PFSK-1 (cell line): Measurements from ENCODE around the gene RNF183.

Experiments
- FOXP2 ChIP-seq: optimal IDR thresholded peaks from 2 replicates; pipeline ENCODE3; 2011; ENCODE audit warnings: borderline replicate concordance, control low read depth, inconsistent platforms; ENCODE audit not compliant: insufficient read depth; ENCODE audit errors: extremely low read length, extremely low read depth
- POLR2AphosphoS5 ChIP-seq: IDR thresholded peaks from 2 replicates; pipeline ENCODE4 v1.6.1; 2012; ENCODE audit warnings: low read depth, mild to moderate bottlenecking, control low read depth, low read length, moderate library complexity
- SIN3A ChIP-seq: IDR thresholded peaks from 2 replicates; pipeline ENCODE4 v1.6.1; 2012; ENCODE audit warnings: mild to moderate bottlenecking, low read length, moderate library complexity, borderline replicate concordance; ENCODE audit not compliant: insufficient read depth
- TAF1 ChIP-seq: IDR thresholded peaks from 2 replicates; pipeline ENCODE4 v1.6.1; 2012; ENCODE audit warnings: low read length, control low read depth, borderline replicate concordance; ENCODE audit not compliant: insufficient read depth
- TF ChIP-seq, protein P1 (sequence below), 2 experiments: IDR thresholded peaks; 2 replicates each; pipeline versions ENCODE4 v1.6.1 to v1.8.0; 2011 to 2012; ENCODE audit warnings: low read depth in 2 of 2, low read length in 2 of 2, control low read depth in 1 of 2, inconsistent platforms in 1 of 2, mild to moderate bottlenecking in 1 of 2, moderate library complexity in 1 of 2; ENCODE audit not compliant: insufficient read depth in 1 of 2

RNF183 gene

GRCh38 chr9:113328045-113328782 is 25.0 kb upstream of the RNF183 start:
- TF ChIP-seq TAF1: no peak
- TF ChIP-seq, protein P1, sequence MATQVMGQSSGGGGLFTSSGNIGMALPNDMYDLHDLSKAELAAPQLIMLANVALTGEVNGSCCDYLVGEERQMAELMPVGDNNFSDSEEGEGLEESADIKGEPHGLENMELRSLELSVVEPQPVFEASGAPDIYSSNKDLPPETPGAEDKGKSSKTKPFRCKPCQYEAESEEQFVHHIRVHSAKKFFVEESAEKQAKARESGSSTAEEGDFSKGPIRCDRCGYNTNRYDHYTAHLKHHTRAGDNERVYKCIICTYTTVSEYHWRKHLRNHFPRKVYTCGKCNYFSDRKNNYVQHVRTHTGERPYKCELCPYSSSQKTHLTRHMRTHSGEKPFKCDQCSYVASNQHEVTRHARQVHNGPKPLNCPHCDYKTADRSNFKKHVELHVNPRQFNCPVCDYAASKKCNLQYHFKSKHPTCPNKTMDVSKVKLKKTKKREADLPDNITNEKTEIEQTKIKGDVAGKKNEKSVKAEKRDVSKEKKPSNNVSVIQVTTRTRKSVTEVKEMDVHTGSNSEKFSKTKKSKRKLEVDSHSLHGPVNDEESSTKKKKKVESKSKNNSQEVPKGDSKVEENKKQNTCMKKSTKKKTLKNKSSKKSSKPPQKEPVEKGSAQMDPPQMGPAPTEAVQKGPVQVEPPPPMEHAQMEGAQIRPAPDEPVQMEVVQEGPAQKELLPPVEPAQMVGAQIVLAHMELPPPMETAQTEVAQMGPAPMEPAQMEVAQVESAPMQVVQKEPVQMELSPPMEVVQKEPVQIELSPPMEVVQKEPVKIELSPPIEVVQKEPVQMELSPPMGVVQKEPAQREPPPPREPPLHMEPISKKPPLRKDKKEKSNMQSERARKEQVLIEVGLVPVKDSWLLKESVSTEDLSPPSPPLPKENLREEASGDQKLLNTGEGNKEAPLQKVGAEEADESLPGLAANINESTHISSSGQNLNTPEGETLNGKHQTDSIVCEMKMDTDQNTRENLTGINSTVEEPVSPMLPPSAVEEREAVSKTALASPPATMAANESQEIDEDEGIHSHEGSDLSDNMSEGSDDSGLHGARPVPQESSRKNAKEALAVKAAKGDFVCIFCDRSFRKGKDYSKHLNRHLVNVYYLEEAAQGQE (IDR thresholded peaks at IDR 0.05; ENCODE audit: insufficient read depth in 1 of 2, low read depth in 2 of 2, low read length in 2 of 2): no peak
- no peak for TF ChIP-seq POLR2AphosphoS5
- TF ChIP-seq SIN3A: no peak
- TF ChIP-seq FOXP2: no peak

GRCh38 chr9:113326230-113326629 is 23.1 kb upstream of the RNF183 start:
- TF ChIP-seq TAF1: no peak
- TF ChIP-seq FOXP2: no peak
- TF ChIP-seq, protein P1 (IDR thresholded peaks at IDR 0.05; ENCODE audit: insufficient read depth in 1 of 2, low read depth in 2 of 2, low read length in 2 of 2): no peak
- TF ChIP-seq SIN3A: no peak
- no peak for TF ChIP-seq POLR2AphosphoS5

DNA sequence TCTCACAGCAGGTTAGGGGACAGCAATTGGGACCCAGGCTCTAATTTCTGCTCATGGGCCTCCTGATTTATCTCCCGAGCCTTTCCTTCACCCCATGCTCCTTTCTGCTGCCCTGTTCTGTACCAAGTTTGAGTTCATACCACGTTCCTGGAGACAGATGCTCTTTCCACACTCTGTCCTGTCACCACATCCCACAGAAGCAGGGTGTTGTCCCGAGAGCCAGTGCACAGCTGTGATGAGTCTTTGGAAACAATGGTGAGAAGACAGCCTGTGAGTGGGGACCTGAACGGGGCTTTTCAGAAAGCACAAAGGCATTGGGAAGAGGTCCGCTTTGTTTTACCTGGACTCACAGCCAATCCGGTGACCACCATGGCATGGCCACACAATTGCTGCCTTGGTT is 19.5 kb upstream of the RNF183 start:
- TF ChIP-seq, protein P1 (IDR thresholded peaks at IDR 0.05; ENCODE audit: insufficient read depth in 1 of 2, low read depth in 2 of 2, low read length in 2 of 2): no peak
- TF ChIP-seq TAF1: no peak
- no peak for TF ChIP-seq SIN3A
- TF ChIP-seq POLR2AphosphoS5: no peak
- TF ChIP-seq FOXP2: no peak

DNA sequence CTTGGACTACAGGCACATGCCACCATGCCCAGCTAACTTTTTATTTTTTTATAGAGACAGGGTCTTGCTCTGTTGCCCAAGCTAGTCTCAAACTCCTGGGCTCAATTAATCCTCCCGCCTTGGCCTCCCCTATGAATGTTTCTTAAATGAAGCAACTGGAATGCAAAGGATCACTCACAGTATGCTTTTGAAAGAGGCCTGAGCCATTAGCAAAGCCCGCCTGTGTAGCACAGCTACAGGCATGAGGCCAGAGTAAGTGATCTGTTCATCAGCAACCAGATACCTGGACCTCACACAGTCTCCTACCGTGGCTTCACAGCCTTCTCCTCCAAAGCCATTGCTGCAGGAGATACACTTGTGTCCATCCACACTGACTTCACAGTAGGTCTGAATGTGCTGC is 16.9 kb upstream of the RNF183 start:
- no peak for TF ChIP-seq TAF1
- no peak for TF ChIP-seq FOXP2
- TF ChIP-seq, protein P1 (IDR thresholded peaks at IDR 0.05; ENCODE audit: insufficient read depth in 1 of 2, low read depth in 2 of 2, low read length in 2 of 2): no peak
- no peak for TF ChIP-seq SIN3A
- no peak for TF ChIP-seq POLR2AphosphoS5

GRCh38 chr9:113319054-113319453 is 15.9 kb upstream of the RNF183 start:
- no peak for TF ChIP-seq POLR2AphosphoS5
- no peak for TF ChIP-seq FOXP2
- TF ChIP-seq, protein P1 (IDR thresholded peaks at IDR 0.05; ENCODE audit: insufficient read depth in 1 of 2, low read depth in 2 of 2, low read length in 2 of 2): no peak
- no peak for TF ChIP-seq TAF1
- TF ChIP-seq SIN3A: no peak
